ENCODE measurements around the gene OMP. TPM values are rescaled to one million over a fixed set of nuclear protein-coding genes. Genes with fewer than 3 reads are reported as not detected.

The OMP gene, protein sequence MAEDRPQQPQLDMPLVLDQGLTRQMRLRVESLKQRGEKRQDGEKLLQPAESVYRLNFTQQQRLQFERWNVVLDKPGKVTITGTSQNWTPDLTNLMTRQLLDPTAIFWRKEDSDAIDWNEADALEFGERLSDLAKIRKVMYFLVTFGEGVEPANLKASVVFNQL
- total RNA-seq (ENCODE audit: low replicate concordance) = 0.86 and 0.94 TPM in 2 replicates
- long read RNA-seq = 0 reads

- H3K27ac Mint-ChIP-seq = no peak within 1 kb of the TSS
These were observed at the start of gene OMP for GRCh38 chr11:77102246-77103210. Gene OMP (plus strand): TSS chr11:77102840. CDS start chr11:77102840, 0 bp downstream.

DNA sequence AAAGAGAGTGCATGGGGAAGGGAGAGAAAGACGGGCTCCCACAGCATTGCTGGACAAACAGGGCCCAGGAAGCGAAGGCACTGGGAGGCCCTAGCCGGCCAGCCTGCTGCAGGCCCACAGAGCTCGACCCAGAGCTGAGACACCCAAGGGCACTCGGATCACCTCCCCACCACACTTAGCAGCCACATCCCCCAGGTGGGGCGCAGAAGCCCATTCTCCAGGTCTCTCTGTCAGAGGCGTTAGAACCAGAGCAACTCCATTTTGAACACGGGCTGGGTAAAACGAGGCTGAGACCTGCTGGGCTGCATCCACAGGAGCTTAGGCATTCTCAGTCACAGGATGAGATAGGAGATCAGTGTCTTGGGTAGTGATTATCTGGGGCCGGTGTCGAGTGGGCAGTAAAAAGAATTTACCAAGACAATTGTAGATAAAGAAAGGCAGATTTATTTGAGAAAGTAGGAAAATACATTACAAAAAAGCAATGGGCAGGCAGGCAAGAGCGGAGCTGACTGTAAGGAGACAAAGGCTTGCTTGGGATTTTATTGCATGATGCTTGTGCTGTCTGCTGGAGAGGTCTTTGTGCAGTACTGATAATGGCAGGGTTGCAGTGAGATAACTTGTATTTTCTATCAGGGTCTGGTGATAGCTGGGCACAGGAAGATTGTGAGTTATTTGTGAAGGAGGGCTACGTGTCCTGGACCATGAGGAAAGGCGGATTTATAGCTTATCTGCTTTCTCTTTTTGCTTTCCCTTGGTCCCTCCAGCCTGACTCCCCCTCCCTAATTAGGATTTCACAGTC lies 49.2 kb upstream of the OMP start:
- H3K27ac Mint-ChIP-seq = no peak overlapping the region
- H3K4me1 Mint-ChIP-seq (ENCODE audit: unreplicated experiment) = no peaks in the 10 kb centered on the region
- no peak for TF ChIP-seq CTCF (conservative IDR thresholded peaks at IDR 0.05)
- peaks cover 5% of the 10 kb centered on the region for H3K27me3 Mint-ChIP-seq
- DNase-seq (ENCODE audit: extremely low spot score, unreplicated experiment) = no peak
- no peaks in the 10 kb centered on the region for H3K9me3 Mint-ChIP-seq
- H3K4me3 Mint-ChIP-seq = no peak overlapping the region
- H3K36me3 Mint-ChIP-seq = no peaks in the 10 kb centered on the region

More at GRCh38 chr11:77102246-77103210, at the start of gene OMP:
- Mint-ChIP-seq H3K36me3 (no peaks in the 10 kb centered on the region), H3K9me3 (no peaks in the 10 kb centered on the region), H3K4me3 (no peak within 1 kb of the TSS), H3K4me1 (ENCODE audit: unreplicated experiment) (peaks cover 4% of the 10 kb centered on the region), H3K27me3 (no peaks in the 10 kb centered on the region)
- no peak for TF ChIP-seq CTCF (conservative IDR thresholded peaks at IDR 0.05)
- no peak for DNase-seq (ENCODE audit: extremely low spot score, unreplicated experiment)

DNA sequence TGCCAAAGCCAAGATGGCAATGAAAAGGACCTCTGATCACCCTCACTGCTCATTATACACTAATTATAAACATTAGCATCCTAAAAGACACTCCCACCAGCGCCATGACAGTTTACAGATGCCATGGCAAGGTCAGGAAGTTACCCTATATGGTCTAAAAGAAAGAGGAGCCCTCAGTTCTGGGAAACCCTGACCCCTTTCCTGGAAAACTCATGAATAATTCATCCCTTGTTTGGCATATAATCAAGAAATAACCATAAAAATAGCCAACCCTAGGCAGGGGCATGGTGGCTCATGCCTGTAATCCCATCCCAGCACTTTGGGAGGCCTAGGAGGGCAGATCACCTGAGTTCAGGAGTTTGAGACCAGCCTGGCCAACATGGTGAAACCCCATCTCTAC lies 48.6 kb upstream of the OMP start:
- Mint-ChIP-seq H3K4me3 (no peak overlapping the region), H3K4me1 (ENCODE audit: unreplicated experiment) (no peaks in the 10 kb centered on the region), H3K27ac (no peak overlapping the region), H3K27me3 (peaks cover 5% of the 10 kb centered on the region), H3K36me3 (no peaks in the 10 kb centered on the region), H3K9me3 (no peaks in the 10 kb centered on the region)
- DNase-seq (ENCODE audit: extremely low spot score, unreplicated experiment) = no peak
- no peak for TF ChIP-seq CTCF (conservative IDR thresholded peaks at IDR 0.05)

DNA sequence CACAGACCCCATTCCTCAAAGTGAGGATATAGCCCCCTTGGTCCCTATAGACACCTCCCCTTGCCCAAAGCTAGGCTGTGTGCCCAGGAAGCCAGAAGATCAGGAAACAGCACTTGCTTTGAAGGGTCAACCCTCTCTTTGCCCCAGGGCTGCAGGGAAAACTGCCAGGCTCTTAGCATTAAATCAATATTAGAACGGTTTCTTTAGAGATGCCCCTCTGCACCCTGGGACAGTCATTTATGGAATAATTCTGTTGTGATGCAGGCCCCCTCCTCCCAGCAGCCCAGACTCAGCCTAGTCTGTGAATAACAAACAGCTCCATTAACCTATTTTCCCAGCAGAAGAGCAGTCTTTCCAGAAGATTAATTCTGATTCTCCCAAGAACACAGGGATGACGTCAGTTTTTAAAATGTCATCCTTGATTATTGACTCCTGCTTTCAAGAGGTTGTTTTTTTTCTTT lies 47.5 kb upstream of the OMP start:
- no peaks in the 10 kb centered on the region for H3K36me3 Mint-ChIP-seq
- TF ChIP-seq CTCF (conservative IDR thresholded peaks at IDR 0.05) = no peak
- H3K9me3 Mint-ChIP-seq = no peaks in the 10 kb centered on the region
- H3K4me1 Mint-ChIP-seq (ENCODE audit: unreplicated experiment) = no peaks in the 10 kb centered on the region
- H3K27me3 Mint-ChIP-seq = peaks cover 10% of the 10 kb centered on the region
- H3K27ac Mint-ChIP-seq = no peak overlapping the region
- DNase-seq (ENCODE audit: extremely low spot score, unreplicated experiment) = peak; percentile 39
- no peak overlapping the region for H3K4me3 Mint-ChIP-seq

GRCh38 chr11:77055913-77056312 lies 46.7 kb upstream of the OMP start:
- no peaks in the 10 kb centered on the region for H3K36me3 Mint-ChIP-seq
- TF ChIP-seq CTCF (conservative IDR thresholded peaks at IDR 0.05) = no peak
- no peaks in the 10 kb centered on the region for H3K9me3 Mint-ChIP-seq

More at GRCh38 chr11:77055913-77056312, 46.7 kb upstream of the OMP start:
- H3K4me3 Mint-ChIP-seq = no peak overlapping the region
- no peak for DNase-seq (ENCODE audit: extremely low spot score, unreplicated experiment)
- H3K27me3 Mint-ChIP-seq = peaks cover 10% of the 10 kb centered on the region
- no peak overlapping the region for H3K27ac Mint-ChIP-seq
- H3K4me1 Mint-ChIP-seq (ENCODE audit: unreplicated experiment) = no peaks in the 10 kb centered on the region
